ENCODE data around the gene NNMT.

DNA sequence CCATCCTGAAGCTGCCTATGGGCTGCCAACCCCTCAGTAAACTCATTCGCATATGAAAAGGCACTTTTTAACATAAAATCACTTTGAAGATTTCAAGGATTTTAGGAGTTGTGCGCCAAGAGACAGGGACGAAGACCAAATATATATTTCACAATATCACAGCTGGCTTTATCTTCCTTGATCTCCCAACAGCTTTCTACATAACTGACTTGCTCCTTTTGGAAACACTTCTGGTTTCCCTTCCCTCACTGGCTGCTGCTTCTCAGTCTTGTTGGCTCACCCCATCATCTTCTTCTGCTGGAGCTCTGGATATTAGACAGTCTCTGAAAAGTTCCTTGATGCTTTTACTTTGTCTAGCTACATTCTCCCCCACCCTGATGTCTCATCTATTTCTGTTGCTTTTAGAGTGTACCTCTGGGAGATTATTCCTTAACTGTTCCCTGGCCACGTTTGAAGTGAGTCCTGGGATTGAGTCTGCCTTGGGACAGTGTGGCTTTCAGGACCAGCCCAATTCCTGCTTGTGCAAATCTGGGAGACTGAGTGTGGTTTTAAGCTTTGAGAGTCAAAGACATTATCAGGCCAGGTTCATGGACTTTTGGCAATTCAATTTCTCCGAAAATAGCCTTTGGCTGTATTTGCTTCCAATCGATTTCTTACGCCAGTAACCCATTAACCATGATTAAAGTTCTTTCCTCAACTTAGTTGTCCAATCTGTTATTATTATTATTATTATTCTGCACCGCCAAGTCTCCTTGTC is 30.9 kb upstream of the NNMT start:
- no peak for TF ChIP-seq EZH2phosphoT487 (IDR thresholded peaks at IDR 0.05; ENCODE audit: low read length)
- TF ChIP-seq, protein P1, sequence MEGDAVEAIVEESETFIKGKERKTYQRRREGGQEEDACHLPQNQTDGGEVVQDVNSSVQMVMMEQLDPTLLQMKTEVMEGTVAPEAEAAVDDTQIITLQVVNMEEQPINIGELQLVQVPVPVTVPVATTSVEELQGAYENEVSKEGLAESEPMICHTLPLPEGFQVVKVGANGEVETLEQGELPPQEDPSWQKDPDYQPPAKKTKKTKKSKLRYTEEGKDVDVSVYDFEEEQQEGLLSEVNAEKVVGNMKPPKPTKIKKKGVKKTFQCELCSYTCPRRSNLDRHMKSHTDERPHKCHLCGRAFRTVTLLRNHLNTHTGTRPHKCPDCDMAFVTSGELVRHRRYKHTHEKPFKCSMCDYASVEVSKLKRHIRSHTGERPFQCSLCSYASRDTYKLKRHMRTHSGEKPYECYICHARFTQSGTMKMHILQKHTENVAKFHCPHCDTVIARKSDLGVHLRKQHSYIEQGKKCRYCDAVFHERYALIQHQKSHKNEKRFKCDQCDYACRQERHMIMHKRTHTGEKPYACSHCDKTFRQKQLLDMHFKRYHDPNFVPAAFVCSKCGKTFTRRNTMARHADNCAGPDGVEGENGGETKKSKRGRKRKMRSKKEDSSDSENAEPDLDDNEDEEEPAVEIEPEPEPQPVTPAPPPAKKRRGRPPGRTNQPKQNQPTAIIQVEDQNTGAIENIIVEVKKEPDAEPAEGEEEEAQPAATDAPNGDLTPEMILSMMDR (IDR thresholded peaks at IDR 0.05; ENCODE audit: low read length): no peak
